ENCODE results near the gene IL27RA.

GRCh38 chr19:13983213-13983889 is 48.2 kb upstream of the IL27RA start:
- TF ChIP-seq ZNF19 (tag by site-specific recombination; IDR thresholded peaks at IDR 0.05; ENCODE audit: low read depth): no peak
- no peak for TF ChIP-seq ZNF302 (tag by site-specific recombination; IDR thresholded peaks at IDR 0.05; ENCODE audit: low read depth)
- TF ChIP-seq CTCF (tag by site-specific recombination; IDR thresholded peaks at IDR 0.05): no peak
- no peak for TF ChIP-seq ZNF362 (tag by site-specific recombination; IDR thresholded peaks at IDR 0.05)
- TF ChIP-seq ZBTB10 (tag by site-specific recombination; IDR thresholded peaks at IDR 0.05): no peak
- TF ChIP-seq ZBTB26 (tag by site-specific recombination; optimal IDR thresholded peaks at IDR 0.05): no peak
- TF ChIP-seq ZNF274 (IDR thresholded peaks at IDR 0.05; ENCODE audit: low read length): no peak
- TF ChIP-seq ZNF274 (tag by site-specific recombination; IDR thresholded peaks at IDR 0.05; ENCODE audit: borderline replicate concordance): no peak
- TF ChIP-seq SP2 (tag by site-specific recombination; IDR thresholded peaks at IDR 0.05): no peak
- TF ChIP-seq WT1 (tag by site-specific recombination; IDR thresholded peaks at IDR 0.05): no peak

Measured in HEK293 (cell line).